OCI-LY1 (cell line): ENCODE data around the gene SFT2D1.

Experiments
- H2AFZ ChIP-seq: fragments of 200-600 bp; sonication (generic), shearing (Covaris generic); 2 replicates; pipeline ENCODE4 v1.6.0; 2014; ENCODE audit warnings: antibody characterized with exemption, mild to moderate bottlenecking, low read length
- H3F3A ChIP-seq: fragments of 200-600 bp; sonication (generic), shearing (Covaris generic); 2 replicates; pipeline ENCODE4 v1.6.0; 2014; ENCODE audit warnings: mild to moderate bottlenecking, antibody characterized with exemption, low read length, moderate library complexity; ENCODE audit not compliant: insufficient read depth
- H3K27ac ChIP-seq: fragments of 200-600 bp; sonication (generic); 2 replicates; pipeline ENCODE4 v1.5.1; 2014; ENCODE audit warnings: low read length, mixed run types, mild to moderate bottlenecking, low read depth; ENCODE audit not compliant: poor library complexity, severe bottlenecking
- H3K27me3 ChIP-seq: fragments of 200-600 bp; sonication (generic); 2 replicates; pipeline ENCODE4 v1.6.0; 2014; ENCODE audit warnings: antibody characterized with exemption, mild to moderate bottlenecking, low read length, moderate library complexity; ENCODE audit not compliant: insufficient read depth
- H3K36me3 ChIP-seq: fragments of 200-600 bp; sonication (generic); 2 replicates; pipeline ENCODE4 v1.6.1; 2014; ENCODE audit warnings: mild to moderate bottlenecking, antibody characterized with exemption, low read length, moderate library complexity, mixed read lengths; ENCODE audit not compliant: insufficient read depth
- H3K4me1 ChIP-seq: fragments of 200-600 bp; sonication (generic); 2 replicates; pipeline ENCODE4 v1.5.1; 2014; ENCODE audit warnings: mild to moderate bottlenecking, low read length, moderate library complexity; ENCODE audit not compliant: insufficient read depth, severe bottlenecking
- H3K4me2 ChIP-seq: fragments of 200-600 bp; sonication (generic), shearing (Covaris generic); 2 replicates; pipeline ENCODE4 v1.6.1; 2014; ENCODE audit warnings: low read length
- H3K4me3 ChIP-seq: fragments of 200-600 bp; sonication (generic); 2 replicates; pipeline ENCODE4 v1.5.1; 2014; ENCODE audit warnings: low read length, low read depth, mild to moderate bottlenecking, mixed read lengths; ENCODE audit not compliant: poor library complexity, severe bottlenecking
- H3K79me2 ChIP-seq: fragments of 200-600 bp; shearing (Covaris generic); 2 replicates; pipeline ENCODE4 v1.6.1; 2016; ENCODE audit warnings: mixed run types, low read length, mixed read lengths; ENCODE audit not compliant: insufficient read depth
- H3K9ac ChIP-seq: fragments of 200-600 bp; sonication (generic), shearing (Covaris generic); 2 replicates; pipeline ENCODE4 v1.6.1; 2014; ENCODE audit warnings: mild to moderate bottlenecking, low read length, mixed read lengths
- H3K9me2 ChIP-seq: fragments of 200-600 bp; sonication (generic), shearing (Covaris generic); 2 replicates; pipeline ENCODE4 v1.6.1; 2014; ENCODE audit warnings: low read depth, mild to moderate bottlenecking, low read length, mixed read lengths
- H3K9me3 ChIP-seq: fragments of 200-600 bp; shearing (Covaris generic); 2 replicates; pipeline ENCODE4 v1.6.1; 2014; ENCODE audit warnings: low read length, mixed read lengths
- H4K20me1 ChIP-seq: fragments of 200-600 bp; sonication (generic), shearing (Covaris generic); 2 replicates; pipeline ENCODE4 v1.6.0; 2016; ENCODE audit warnings: mild to moderate bottlenecking, low read length; ENCODE audit not compliant: insufficient read depth
- CTCF ChIP-seq: fragments of 200-600 bp; sonication (generic), shearing (Covaris generic); IDR thresholded peaks from 2 replicates; pipeline ENCODE4 v1.5.1; 2017; ENCODE audit warnings: mild to moderate bottlenecking, antibody characterized with exemption, low read length, moderate library complexity, mixed read lengths
- EZH2 ChIP-seq: fragments of 200-600 bp; sonication (generic), shearing (Covaris generic); IDR thresholded peaks from 2 replicates; pipeline ENCODE4 v1.8.0; 2017; ENCODE audit warnings: borderline replicate concordance, mixed run types, mild to moderate bottlenecking, antibody characterized with exemption, low read length, moderate library complexity, mixed read lengths

SFT2D1 gene

DNA sequence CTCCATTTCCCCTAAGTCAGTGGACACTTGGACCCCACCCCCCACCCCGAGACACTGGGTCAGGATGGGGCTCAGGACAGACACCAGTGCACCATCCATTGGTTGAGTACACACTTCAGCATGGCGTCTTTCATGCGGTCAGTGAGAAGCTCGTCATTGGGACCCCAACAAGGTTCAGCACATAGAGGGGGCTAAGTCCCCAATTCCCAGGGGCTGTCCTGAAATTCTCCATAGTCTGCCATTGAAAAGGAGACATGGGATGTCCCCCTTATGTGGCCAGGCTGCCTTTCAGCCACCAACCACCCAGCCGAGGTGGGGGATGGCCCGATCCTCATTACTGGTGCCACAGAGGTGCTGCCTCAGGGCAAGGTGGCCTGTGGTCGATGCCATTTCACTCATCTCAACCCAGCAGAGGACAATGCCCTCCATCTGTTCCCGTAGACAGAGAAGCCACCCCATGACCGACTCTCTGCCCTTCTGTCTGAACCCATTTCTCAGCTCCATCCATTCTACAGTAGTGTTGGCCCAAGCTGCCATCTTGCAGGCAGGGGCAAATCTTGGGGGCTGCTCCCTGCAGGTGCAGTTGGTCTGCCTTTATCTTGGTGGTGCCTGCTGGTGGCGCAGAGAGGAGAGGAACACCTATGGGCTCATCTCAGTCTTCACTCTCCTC is 71.5 kb downstream of the SFT2D1 start:
- no peak overlapping the region for H3K4me3 ChIP-seq

More for the DNA sequence above, 71.5 kb downstream of the SFT2D1 start:
- Histone ChIP-seq H3K4me2 (no peak overlapping the region), H3K36me3 (no peaks in the 10 kb centered on the region), H4K20me1 (no peaks in the 10 kb centered on the region), H3K9me2 (no peaks in the 10 kb centered on the region), H3K79me2 (no peaks in the 10 kb centered on the region), H3K9me3 (no peaks in the 10 kb centered on the region), H3K27ac (no peak overlapping the region), H2AFZ (no peak overlapping the region), H3K4me1 (peaks cover under 1% of the 10 kb centered on the region), H3F3A (no peaks in the 10 kb centered on the region), H3K27me3 (peaks cover 6% of the 10 kb centered on the region; the same call in 1 of the 2 replicates), H3K9ac (no peak overlapping the region)
- no peak for TF ChIP-seq CTCF
- no peak for TF ChIP-seq EZH2
